ENCODE measurements around the gene GAB1.

The GAB1 gene

GRCh38 chr4:143433231-143433630, 96.6 kb downstream of the GAB1 start:
- Histone ChIP-seq H3K4me3 (ENCODE audit: low read length) (no peak overlapping the region), H3K4me2 (ENCODE audit: low read length) (no peak overlapping the region), H3K9ac (ENCODE audit: low read depth, low read length) (no peak overlapping the region), H3K36me3 (ENCODE audit: insufficient read depth, low read length) (peaks cover 2% of the 10 kb centered on the region), H3K9me3 (replicated peaks; ENCODE audit: low read length) (no peaks in the 10 kb centered on the region), H3K4me1 (ENCODE audit: control insufficient read depth, insufficient read depth, low read length) (no peaks in the 10 kb centered on the region), H3K27me3 (ENCODE audit: control insufficient read depth, insufficient read depth, low read length) (no peaks in the 10 kb centered on the region)

GRCh38 chr4:143435955-143436354, 99.3 kb downstream of the GAB1 start:
- Histone ChIP-seq H3K4me2 (ENCODE audit: low read length) (no peak overlapping the region), H3K4me1 (ENCODE audit: control insufficient read depth, insufficient read depth, low read length) (no peaks in the 10 kb centered on the region), H3K36me3 (ENCODE audit: insufficient read depth, low read length) (peaks cover 3% of the 10 kb centered on the region), H3K27me3 (ENCODE audit: control insufficient read depth, insufficient read depth, low read length) (no peaks in the 10 kb centered on the region), H3K4me3 (ENCODE audit: low read length) (no peak overlapping the region), H3K9ac (ENCODE audit: low read depth, low read length) (no peak overlapping the region), H3K9me3 (replicated peaks; ENCODE audit: low read length) (no peaks in the 10 kb centered on the region)

GRCh38 chr4:143437476-143437875, 100.8 kb downstream of the GAB1 start:
- H3K36me3 ChIP-seq (ENCODE audit: insufficient read depth, low read length): peaks cover 3% of the 10 kb centered on the region
- H3K4me1 ChIP-seq (ENCODE audit: control insufficient read depth, insufficient read depth, low read length): no peaks in the 10 kb centered on the region
- H3K9me3 ChIP-seq (replicated peaks; ENCODE audit: low read length): no peaks in the 10 kb centered on the region
- no peak overlapping the region for H3K4me2 ChIP-seq (ENCODE audit: low read length)
- no peak overlapping the region for H3K4me3 ChIP-seq (ENCODE audit: low read length)
- no peaks in the 10 kb centered on the region for H3K27me3 ChIP-seq (ENCODE audit: control insufficient read depth, insufficient read depth, low read length)
- H3K9ac ChIP-seq (ENCODE audit: low read depth, low read length): no peak overlapping the region

GRCh38 chr4:143437937-143438336, 101.3 kb downstream of the GAB1 start:
- H3K4me2 ChIP-seq (ENCODE audit: low read length): no peak overlapping the region

GRCh38 chr4:143438710-143439109, 102.0 kb downstream of the GAB1 start:
- Histone ChIP-seq H3K9ac (ENCODE audit: low read depth, low read length) (no peak overlapping the region), H3K4me2 (ENCODE audit: low read length) (no peak overlapping the region), H3K9me3 (replicated peaks; ENCODE audit: low read length) (no peaks in the 10 kb centered on the region), H3K27me3 (ENCODE audit: control insufficient read depth, insufficient read depth, low read length) (no peaks in the 10 kb centered on the region), H3K4me3 (ENCODE audit: low read length) (no peak overlapping the region), H3K4me1 (ENCODE audit: control insufficient read depth, insufficient read depth, low read length) (no peaks in the 10 kb centered on the region), H3K36me3 (ENCODE audit: insufficient read depth, low read length) (peaks cover 3% of the 10 kb centered on the region)

More at GRCh38 chr4:143437937-143438336, 101.3 kb downstream of the GAB1 start:
- Histone ChIP-seq H3K4me3 (ENCODE audit: low read length) (no peak overlapping the region), H3K9ac (ENCODE audit: low read depth, low read length) (no peak overlapping the region), H3K9me3 (replicated peaks; ENCODE audit: low read length) (no peaks in the 10 kb centered on the region), H3K27me3 (ENCODE audit: control insufficient read depth, insufficient read depth, low read length) (no peaks in the 10 kb centered on the region), H3K36me3 (ENCODE audit: insufficient read depth, low read length) (peaks cover 3% of the 10 kb centered on the region), H3K4me1 (ENCODE audit: control insufficient read depth, insufficient read depth, low read length) (no peaks in the 10 kb centered on the region)

GRCh38 chr4:143441109-143441508, 104.4 kb downstream of the GAB1 start:
- no peaks in the 10 kb centered on the region for H3K4me1 ChIP-seq (ENCODE audit: control insufficient read depth, insufficient read depth, low read length)
- H3K4me2 ChIP-seq (ENCODE audit: low read length): no peak overlapping the region
- H3K9ac ChIP-seq (ENCODE audit: low read depth, low read length): no peak overlapping the region
- no peaks in the 10 kb centered on the region for H3K27me3 ChIP-seq (ENCODE audit: control insufficient read depth, insufficient read depth, low read length)
- H3K36me3 ChIP-seq (ENCODE audit: insufficient read depth, low read length): peaks cover 3% of the 10 kb centered on the region
- H3K9me3 ChIP-seq (replicated peaks; ENCODE audit: low read length): no peaks in the 10 kb centered on the region
- no peak overlapping the region for H3K4me3 ChIP-seq (ENCODE audit: low read length)

GRCh38 chr4:143441678-143442077, 105.0 kb downstream of the GAB1 start:
- Histone ChIP-seq H3K4me1 (ENCODE audit: control insufficient read depth, insufficient read depth, low read length) (no peaks in the 10 kb centered on the region), H3K27me3 (ENCODE audit: control insufficient read depth, insufficient read depth, low read length) (no peaks in the 10 kb centered on the region), H3K9ac (ENCODE audit: low read depth, low read length) (no peak overlapping the region), H3K4me3 (ENCODE audit: low read length) (no peak overlapping the region), H3K4me2 (ENCODE audit: low read length) (no peak overlapping the region), H3K36me3 (ENCODE audit: insufficient read depth, low read length) (peaks cover 3% of the 10 kb centered on the region), H3K9me3 (replicated peaks; ENCODE audit: low read length) (no peaks in the 10 kb centered on the region)

- Histone ChIP-seq H3K4me3 (ENCODE audit: low read length) (no peak overlapping the region), H3K9ac (ENCODE audit: low read depth, low read length) (no peak overlapping the region), H3K9me3 (replicated peaks; ENCODE audit: low read length) (no peaks in the 10 kb centered on the region), H3K36me3 (ENCODE audit: insufficient read depth, low read length) (no peaks in the 10 kb centered on the region), H3K4me2 (ENCODE audit: low read length) (no peak overlapping the region), H3K27me3 (ENCODE audit: control insufficient read depth, insufficient read depth, low read length) (no peaks in the 10 kb centered on the region), H3K4me1 (ENCODE audit: control insufficient read depth, insufficient read depth, low read length) (no peaks in the 10 kb centered on the region)
These were observed 107.1 kb downstream of the GAB1 start for GRCh38 chr4:143443728-143444127.

- Histone ChIP-seq H3K36me3 (ENCODE audit: insufficient read depth, low read length) (no peaks in the 10 kb centered on the region), H3K4me3 (ENCODE audit: low read length) (no peak overlapping the region), H3K4me2 (ENCODE audit: low read length) (no peak overlapping the region), H3K9ac (ENCODE audit: low read depth, low read length) (no peak overlapping the region), H3K9me3 (replicated peaks; ENCODE audit: low read length) (no peaks in the 10 kb centered on the region), H3K27me3 (ENCODE audit: control insufficient read depth, insufficient read depth, low read length) (no peaks in the 10 kb centered on the region), H3K4me1 (ENCODE audit: control insufficient read depth, insufficient read depth, low read length) (no peaks in the 10 kb centered on the region)
These were observed 114.5 kb downstream of the GAB1 start for GRCh38 chr4:143451186-143451585.

- Histone ChIP-seq H3K4me3 (ENCODE audit: low read length) (no peak overlapping the region), H3K4me2 (ENCODE audit: low read length) (no peak overlapping the region), H3K27me3 (ENCODE audit: control insufficient read depth, insufficient read depth, low read length) (no peaks in the 10 kb centered on the region), H3K9me3 (replicated peaks; ENCODE audit: low read length) (no peaks in the 10 kb centered on the region), H3K36me3 (ENCODE audit: insufficient read depth, low read length) (no peaks in the 10 kb centered on the region), H3K4me1 (ENCODE audit: control insufficient read depth, insufficient read depth, low read length) (no peaks in the 10 kb centered on the region), H3K9ac (ENCODE audit: low read depth, low read length) (no peak overlapping the region)
These were observed 118.5 kb downstream of the GAB1 start for GRCh38 chr4:143455211-143455610.

GRCh38 chr4:143458966-143459365, 122.3 kb downstream of the GAB1 start:
- no peaks in the 10 kb centered on the region for H3K27me3 ChIP-seq (ENCODE audit: control insufficient read depth, insufficient read depth, low read length)
- no peak overlapping the region for H3K4me3 ChIP-seq (ENCODE audit: low read length)
- no peak overlapping the region for H3K4me2 ChIP-seq (ENCODE audit: low read length)
- H3K36me3 ChIP-seq (ENCODE audit: insufficient read depth, low read length): peaks cover 3% of the 10 kb centered on the region
- no peaks in the 10 kb centered on the region for H3K4me1 ChIP-seq (ENCODE audit: control insufficient read depth, insufficient read depth, low read length)
- H3K9ac ChIP-seq (ENCODE audit: low read depth, low read length): no peak overlapping the region
- no peaks in the 10 kb centered on the region for H3K9me3 ChIP-seq (replicated peaks; ENCODE audit: low read length)

- Histone ChIP-seq H3K9ac (ENCODE audit: low read depth, low read length) (no peak overlapping the region), H3K27me3 (ENCODE audit: control insufficient read depth, insufficient read depth, low read length) (no peaks in the 10 kb centered on the region), H3K36me3 (ENCODE audit: insufficient read depth, low read length) (peaks cover 3% of the 10 kb centered on the region), H3K9me3 (replicated peaks; ENCODE audit: low read length) (no peaks in the 10 kb centered on the region), H3K4me1 (ENCODE audit: control insufficient read depth, insufficient read depth, low read length) (no peaks in the 10 kb centered on the region), H3K4me2 (ENCODE audit: low read length) (no peak overlapping the region), H3K4me3 (ENCODE audit: low read length) (no peak overlapping the region)
These were observed 136.9 kb downstream of the GAB1 start for GRCh38 chr4:143473334-143474126.

Measured in skeletal muscle satellite cell (primary cell).